Bronchial epithelial cell (primary cell): Measurements from ENCODE around the gene LRRC1. TPM values are rescaled to one million over a fixed set of nuclear protein-coding genes. Genes with fewer than 3 reads are reported as not detected.
"Not testable (repeated sequence)": the region's sequence is repeated elsewhere in the genome, so short reads cannot be mapped to it uniquely, and the experiment has no call there.

ENCODE experiments used
- DNase-seq: peaks from one replicate; pipeline ENCODE4 v3.0.0-alpha.2; 2010; ENCODE audit warnings: low read depth
- FAIRE-seq: peaks from 2 replicates; lab custom pipeline; 2011; peaks lifted over from hg19 to GRCh38; lab: Jason Lieb, UNC
- H3K27me3 ChIP-seq: 2 replicates; pipeline ENCODE4 v1.5.1; 2011; ENCODE audit warnings: low read length; ENCODE audit not compliant: control insufficient read depth, insufficient read depth
- H3K36me3 ChIP-seq: 2 replicates; pipeline ENCODE4 v1.5.1; 2011; ENCODE audit warnings: low read length; ENCODE audit not compliant: control insufficient read depth, insufficient read depth
- H3K4me3 ChIP-seq: 2 replicates; pipeline ENCODE4 v1.5.1; 2011; ENCODE audit warnings: mild to moderate bottlenecking, low read depth, low read length, control low read depth
- total RNA-seq: library from RNA; depleted of rRNA; stranded (reverse); fragments of >200 nt; gene quantifications from 2 replicates; pipeline ENCODE4 v1.2.1, GENCODE V29; 2014
- TF ChIP-seq, protein P1 (sequence below): IDR thresholded peaks from 2 replicates; pipeline ENCODE4 v1.5.1; 2011; ENCODE audit warnings: mild to moderate bottlenecking, moderate library complexity, low read length, control low read depth, inconsistent platforms; ENCODE audit not compliant: insufficient read depth, severe bottlenecking

The LRRC1 gene
- total RNA-seq, 1 donor from 2014 or later: 19.7 TPM

GRCh38 chr6:53803081-53803860, 8.5 kb downstream of the LRRC1 start:
- no peaks in the 10 kb centered on the region for H3K36me3 ChIP-seq
- DNase-seq: no peak
- TF ChIP-seq, protein P1, sequence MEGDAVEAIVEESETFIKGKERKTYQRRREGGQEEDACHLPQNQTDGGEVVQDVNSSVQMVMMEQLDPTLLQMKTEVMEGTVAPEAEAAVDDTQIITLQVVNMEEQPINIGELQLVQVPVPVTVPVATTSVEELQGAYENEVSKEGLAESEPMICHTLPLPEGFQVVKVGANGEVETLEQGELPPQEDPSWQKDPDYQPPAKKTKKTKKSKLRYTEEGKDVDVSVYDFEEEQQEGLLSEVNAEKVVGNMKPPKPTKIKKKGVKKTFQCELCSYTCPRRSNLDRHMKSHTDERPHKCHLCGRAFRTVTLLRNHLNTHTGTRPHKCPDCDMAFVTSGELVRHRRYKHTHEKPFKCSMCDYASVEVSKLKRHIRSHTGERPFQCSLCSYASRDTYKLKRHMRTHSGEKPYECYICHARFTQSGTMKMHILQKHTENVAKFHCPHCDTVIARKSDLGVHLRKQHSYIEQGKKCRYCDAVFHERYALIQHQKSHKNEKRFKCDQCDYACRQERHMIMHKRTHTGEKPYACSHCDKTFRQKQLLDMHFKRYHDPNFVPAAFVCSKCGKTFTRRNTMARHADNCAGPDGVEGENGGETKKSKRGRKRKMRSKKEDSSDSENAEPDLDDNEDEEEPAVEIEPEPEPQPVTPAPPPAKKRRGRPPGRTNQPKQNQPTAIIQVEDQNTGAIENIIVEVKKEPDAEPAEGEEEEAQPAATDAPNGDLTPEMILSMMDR: no peak
- no peaks in the 10 kb centered on the region for H3K27me3 ChIP-seq
- H3K4me3 ChIP-seq: no peak overlapping the region
- no peak for FAIRE-seq

DNA sequence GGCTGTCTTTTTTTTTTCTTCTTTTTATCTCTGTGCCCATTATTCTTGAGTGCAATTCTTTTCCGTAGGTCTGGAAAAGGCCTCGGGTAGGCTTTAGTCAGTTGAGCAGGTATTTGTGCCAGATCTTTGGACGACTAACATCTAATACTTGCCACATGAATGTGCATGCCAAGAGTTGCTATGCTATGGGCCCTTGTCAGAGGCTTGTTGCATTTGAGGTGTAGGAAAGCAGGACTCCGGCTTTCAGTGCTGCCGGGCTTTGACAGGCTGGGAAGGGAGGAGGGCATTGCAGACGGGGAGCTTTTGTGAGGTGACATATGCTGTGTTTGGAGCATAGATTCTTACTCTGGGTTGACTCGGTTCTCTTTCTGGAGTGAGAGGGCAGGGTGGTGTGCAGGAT, 10.2 kb downstream of the LRRC1 start:
- Histone ChIP-seq H3K27me3 (no peaks in the 10 kb centered on the region), H3K4me3 (no peak overlapping the region), H3K36me3 (no peaks in the 10 kb centered on the region)
- DNase-seq (no peak), FAIRE-seq (no peak)
- TF ChIP-seq, protein P1: no peak

GRCh38 chr6:53805725-53806124, 10.9 kb downstream of the LRRC1 start:
- DNase-seq (no peak), FAIRE-seq (no peak)
- Histone ChIP-seq H3K4me3 (no peak overlapping the region), H3K36me3 (no peaks in the 10 kb centered on the region), H3K27me3 (no peaks in the 10 kb centered on the region)
- TF ChIP-seq, protein P1: no peak

DNA sequence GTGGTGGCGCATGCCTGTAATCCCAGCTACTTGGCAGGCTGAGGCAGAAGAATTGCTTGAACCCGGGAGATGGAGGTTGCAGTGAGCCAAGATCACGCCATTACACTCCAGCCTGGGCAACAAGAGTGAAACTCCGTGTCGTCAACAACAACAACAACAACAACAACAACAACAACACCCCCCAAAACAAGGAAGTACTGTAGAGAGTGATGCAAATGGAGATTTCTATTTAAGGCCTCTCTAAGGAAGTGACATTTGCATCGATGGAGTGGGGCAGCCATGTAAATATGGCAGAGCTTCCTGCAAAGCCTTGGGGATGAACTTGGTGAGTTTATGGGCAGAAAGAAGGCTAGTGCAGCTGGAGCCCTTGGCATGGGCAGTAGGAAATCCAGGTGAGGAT, 12.8 kb downstream of the LRRC1 start:
- FAIRE-seq, H3K36me3 ChIP-seq, H3K27me3 ChIP-seq, H3K4me3 ChIP-seq, DNase-seq: not testable (repeated sequence)

DNA sequence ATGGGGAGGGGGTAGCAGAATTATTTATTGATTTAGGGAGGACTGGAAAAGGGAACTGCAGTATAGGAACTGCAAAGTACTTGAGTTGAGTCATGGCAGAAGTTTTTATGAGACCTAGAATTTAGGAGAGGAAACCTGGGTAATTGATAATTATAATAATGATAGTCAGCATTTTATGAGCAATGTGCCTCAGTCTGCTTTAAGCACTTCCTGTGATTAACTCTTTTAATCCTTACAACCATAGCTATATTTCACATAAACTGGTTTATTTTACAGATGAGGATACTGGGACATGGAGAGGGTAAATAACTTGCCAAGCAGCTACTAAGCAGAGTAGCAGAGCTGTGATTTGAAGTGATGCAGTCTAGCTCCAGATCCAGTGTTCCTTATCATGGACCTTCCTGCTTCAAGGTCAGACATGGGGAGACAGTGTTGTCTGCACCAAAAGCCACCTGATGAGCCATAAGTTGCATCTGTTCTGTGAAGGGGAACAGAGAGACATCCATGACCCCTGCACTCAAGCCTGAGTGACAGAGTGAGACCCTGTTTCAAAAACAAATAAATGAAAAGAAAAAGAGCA, 13.6 kb downstream of the LRRC1 start:
- no peak for FAIRE-seq
- no peaks in the 10 kb centered on the region for H3K36me3 ChIP-seq
- H3K27me3 ChIP-seq: no peaks in the 10 kb centered on the region
- no peak overlapping the region for H3K4me3 ChIP-seq
- TF ChIP-seq, protein P1: no peak
- DNase-seq: no peak

DNA sequence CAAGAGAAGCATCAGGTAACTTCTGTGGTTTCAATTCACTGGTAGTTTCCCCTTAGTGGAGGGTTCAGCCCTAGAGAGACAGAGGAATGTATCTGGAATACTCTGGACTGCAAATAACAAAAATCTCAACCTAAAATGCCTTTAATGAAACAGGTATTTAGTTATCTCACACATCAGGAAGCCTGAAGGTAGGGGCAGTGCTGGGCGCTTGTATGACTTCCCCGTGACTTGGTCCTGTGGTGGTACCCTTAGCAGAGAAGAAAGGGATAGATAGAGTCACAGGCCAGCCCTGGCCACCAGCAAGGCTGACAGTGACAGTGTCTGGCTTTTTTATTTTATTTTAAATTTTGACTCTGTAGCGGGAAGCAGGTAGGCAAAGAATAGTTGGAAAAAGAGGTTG, 14.9 kb downstream of the LRRC1 start:
- FAIRE-seq (no peak), DNase-seq (no peak)
- Histone ChIP-seq H3K27me3 (no peaks in the 10 kb centered on the region), H3K4me3 (no peak overlapping the region), H3K36me3 (no peaks in the 10 kb centered on the region)
- TF ChIP-seq, protein P1: no peak
